RPMI8226 (cell line): ENCODE results near the gene ZNF227.
"Not testable (repeated sequence)": the region's sequence is repeated elsewhere in the genome, so short reads cannot be mapped to it uniquely, and the experiment has no call there.

Source experiments
- DNase-seq: peaks from one replicate; pipeline ENCODE4 v3.0.0-alpha.2; 2015

The ZNF227 gene

DNA sequence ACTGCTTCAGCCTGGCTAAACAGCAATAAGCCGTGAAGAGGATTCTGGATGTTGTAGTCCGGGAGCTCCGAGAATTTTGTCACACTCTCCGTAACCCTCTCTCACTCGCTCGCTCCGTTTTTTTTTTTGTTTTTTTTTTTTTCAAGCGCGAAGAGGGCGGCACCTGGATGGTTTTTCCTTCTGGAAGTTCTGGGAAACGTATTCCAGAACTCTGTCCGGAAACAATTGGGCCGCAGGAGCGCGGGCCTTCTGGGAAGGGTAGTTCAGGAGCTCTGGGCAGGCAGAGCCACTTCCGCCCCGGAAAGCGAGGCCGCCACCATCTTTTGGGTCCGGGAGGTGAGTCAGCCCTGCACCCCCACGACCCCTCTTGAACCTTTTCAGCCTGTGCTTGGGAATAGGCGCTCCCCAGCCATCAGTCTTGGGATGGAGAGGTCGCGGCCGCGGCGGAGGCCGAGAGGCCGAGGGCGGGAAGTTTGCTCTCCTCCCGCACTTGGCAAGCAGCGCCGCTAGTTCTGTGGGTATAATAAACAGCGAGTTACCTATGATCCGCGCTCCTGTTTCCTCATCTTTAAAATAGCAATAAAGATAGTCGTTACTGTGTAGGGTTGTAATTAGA is at the start of gene ZNF227:
TSS of gene ZNF227 (plus strand) at position 283 of the 616 bp plus-strand sequence. CDS start 5,261 bp downstream, outside the sequence.
- DNase-seq: peak; percentile 78

DNA sequence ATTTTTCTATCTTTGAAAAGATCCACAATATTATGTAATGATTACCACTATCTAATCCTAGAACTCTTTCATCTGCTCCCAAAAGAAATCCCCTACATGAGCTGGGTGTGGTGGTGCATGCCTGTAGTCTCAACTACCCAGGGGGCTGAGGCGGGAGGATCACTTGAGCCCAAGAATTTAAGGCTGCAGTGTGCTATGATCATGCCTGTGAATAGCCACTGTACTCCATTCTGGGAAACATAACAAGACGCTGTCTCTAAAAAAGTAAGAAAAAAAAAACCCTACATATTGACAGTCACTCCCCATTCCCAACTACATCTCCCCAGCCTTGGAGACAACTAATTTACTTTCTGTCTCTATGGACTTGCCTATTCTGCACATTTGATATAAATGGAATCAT is 48.5 kb upstream of the ZNF227 start:
- no peak for DNase-seq

DNA sequence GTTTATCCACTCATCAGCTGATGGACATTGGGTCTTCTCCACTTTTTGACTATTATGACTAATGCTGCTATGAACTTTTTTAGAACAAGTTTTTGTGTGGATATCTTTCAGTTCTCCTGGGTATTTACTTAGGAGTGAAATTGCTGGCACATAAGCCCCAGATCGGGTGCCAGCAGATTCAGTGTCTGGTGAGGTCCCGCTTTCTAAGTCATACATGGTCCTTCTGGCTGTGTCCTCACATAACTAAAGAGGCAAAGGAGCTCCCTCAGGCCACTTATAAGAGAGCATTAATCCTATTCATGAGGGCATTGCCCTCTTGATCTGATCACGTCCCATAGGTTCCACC is 48.0 kb upstream of the ZNF227 start:
- DNase-seq: no peak

DNA sequence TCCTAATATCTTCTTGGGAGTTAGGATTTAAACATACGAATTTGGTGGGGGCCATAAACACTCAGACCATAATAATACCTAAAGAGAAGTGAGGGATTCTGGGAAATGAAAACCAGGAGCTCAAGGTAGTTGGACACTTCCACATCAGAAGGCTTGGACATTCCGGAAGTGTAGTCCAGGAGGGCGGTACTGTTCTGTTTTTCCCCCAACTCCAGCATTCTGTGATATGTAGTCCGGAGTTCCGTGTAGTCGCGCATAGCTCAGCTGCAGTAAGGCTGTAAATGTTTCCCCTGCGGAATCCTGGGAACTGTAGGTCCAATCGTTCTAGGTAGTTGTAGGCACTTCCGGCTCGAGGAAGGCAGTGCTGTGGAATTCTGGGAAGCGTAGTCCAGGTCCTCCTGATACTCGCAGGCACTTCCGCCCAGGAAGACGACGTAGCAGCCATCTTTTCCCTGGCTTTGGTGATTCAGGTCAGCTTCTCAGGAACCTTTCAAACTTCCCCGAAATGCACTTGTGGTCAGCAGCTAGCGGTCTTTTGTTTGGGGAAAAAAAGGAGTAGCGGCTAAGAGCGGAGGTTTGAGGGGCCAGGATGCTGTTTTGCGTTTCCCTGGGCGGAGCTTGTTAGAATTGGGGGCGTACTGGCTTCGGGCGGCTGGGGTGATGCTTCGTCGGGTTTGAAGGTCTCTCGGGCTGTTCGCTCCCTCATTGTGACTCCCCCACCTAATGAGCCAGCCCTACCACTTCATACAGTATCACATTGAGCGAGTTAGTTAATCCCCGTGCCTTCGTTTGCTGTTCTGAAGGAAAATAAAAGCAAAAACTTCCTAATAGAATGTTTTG is 47.4 kb upstream of the ZNF227 start, which contains the start of gene ZNF226:
TSS of gene ZNF226 (plus strand) at position 428 of the 840 bp plus-strand sequence. CDS start 4,981 bp downstream, outside the sequence.
- DNase-seq: peak; percentile 91

DNA sequence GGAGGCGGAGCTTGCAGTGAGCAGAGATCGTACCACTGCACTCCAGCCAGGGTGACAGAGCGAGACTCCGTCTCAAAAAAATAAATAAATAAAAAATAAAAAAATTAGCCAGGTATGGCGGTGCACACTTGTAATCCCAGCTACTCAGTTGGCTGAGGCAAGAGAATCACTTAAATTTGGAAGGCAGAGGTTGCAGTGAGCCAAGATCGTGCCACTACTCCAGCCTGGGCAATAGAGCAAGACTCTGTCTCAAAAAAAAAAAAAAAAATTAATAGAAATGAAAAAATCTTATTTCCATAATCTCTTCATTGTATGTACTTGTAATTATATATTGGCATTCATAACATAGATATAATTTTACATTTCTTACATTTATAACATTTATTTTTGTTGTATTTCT is 41.7 kb upstream of the ZNF227 start:
- DNase-seq: not testable (repeated sequence)

DNA sequence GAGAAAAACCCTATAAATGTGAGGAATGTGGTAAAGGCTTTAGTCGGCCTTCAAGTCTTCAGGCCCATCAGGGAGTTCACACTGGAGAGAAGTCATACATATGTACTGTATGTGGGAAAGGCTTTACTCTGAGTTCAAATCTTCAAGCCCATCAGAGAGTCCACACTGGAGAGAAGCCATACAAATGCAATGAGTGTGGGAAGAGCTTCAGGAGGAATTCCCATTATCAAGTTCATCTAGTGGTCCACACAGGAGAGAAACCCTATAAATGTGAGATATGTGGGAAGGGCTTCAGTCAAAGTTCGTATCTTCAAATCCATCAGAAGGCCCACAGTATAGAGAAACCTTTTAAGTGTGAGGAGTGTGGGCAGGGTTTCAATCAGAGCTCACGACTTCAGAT is 35.7 kb upstream of the ZNF227 start:
- DNase-seq: no peak

DNA sequence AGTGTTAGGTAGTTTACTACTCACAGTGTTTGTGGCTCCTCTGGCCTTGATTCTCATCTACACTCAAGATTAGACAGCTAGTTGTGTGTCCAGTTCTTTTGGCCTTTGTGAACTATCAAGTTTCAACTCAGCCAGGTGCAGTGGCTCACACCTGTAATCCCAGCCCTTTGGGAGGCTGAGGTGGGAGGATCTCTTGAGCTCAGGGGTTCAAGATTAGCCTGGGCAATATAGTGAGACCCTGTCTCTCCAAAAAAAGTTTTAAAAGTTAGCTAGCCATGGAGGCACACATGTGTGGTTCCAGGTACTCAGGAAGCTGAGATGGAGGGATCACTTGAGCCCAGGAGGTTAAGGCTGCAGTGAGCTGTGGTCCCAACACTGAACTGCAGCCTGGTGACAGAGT is 31.4 kb upstream of the ZNF227 start:
- no peak for DNase-seq

DNA sequence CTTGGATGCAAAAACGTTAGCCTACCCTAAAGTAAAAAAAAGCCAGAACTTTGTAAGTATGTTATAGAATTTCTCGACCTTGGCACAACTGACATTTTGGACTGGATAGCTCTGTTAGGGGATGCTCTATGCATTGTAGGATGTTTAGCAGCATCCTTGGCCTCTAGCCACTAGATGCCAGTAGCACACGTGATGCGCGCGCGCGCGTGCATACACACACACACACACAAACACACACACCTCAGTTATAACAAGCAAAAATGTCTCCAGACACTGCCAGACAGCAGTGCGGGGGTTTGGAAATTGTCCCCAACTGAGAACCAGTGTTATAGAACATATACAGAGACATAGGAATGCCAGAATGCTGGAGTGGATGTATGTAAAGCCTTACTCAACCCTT is 30.2 kb upstream of the ZNF227 start:
- DNase-seq: no peak

DNA sequence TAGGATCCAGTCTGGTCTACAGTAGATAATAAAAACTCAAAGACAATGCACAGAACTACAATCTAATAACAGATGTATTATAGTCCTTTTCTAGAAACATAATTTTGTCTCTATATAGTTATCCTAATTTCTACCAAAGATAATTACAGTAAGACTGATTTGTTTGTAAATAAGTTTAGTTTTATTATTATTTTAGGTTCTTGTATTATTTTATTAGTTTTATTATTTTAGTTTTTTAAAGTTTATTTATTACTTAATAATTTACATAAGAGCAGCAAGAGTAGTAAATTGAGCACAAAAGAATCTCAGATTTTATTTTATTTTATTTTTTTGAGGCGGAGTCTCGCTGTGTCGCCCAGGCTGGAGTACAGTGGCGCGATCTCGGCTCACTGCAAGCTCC is 22.3 kb upstream of the ZNF227 start:
- DNase-seq: no peak

DNA sequence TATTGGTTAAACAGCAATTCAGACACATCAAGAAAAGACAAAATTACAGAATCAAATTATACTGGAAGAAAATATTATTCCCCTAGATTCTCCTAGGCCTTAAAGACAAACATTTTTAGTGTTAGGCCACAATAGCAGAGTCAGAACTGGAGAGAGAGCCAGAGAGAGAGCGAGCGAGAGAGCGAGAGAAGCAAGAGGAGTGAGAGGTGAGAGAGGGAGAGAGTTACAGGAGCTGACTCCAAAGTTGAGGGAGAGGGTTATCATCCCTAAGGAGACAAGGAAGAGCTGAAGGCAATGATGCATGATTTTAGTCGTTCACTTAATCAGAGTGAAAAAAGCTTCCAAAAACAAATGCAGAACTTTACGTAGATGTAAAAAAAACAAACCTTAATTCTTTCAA is 20.2 kb upstream of the ZNF227 start:
- DNase-seq: no peak

DNA sequence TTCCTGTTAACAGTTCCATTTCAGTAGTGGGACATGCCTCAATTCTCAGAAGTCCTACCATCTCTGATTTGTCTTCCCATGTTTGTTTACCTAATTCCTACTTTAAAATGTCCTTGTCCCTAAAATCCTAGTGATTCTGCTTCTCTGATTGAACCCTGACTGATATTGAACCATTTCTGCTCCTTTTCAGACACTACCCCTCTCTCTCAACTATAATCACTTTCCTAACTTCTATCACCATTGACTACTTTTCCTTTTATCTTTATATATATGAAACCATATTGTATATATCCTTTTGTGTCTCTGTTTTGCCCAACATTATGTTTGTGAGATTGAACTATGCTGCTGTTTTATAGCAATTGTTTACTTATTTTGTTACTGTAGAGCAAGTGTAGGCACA is 15.6 kb upstream of the ZNF227 start:
- no peak for DNase-seq

DNA sequence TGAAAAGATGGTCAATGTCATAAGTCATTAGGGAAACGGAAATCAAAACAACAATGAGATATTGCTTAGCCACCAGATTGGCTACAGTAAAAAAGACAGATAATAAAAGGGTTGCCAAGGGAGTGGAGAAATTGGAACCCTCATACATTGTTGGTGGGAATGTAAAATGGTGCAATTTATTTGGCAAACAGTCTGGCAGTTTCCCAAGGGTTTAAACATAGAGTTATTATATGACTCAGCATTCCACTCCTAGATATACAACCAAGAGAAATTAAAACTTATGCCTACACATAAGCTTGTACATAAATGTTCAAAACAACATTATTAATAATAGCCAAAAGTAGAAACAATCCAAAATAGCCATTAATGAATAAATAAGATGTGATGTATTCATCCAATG is 9.9 kb upstream of the ZNF227 start:
- DNase-seq: no peak

DNA sequence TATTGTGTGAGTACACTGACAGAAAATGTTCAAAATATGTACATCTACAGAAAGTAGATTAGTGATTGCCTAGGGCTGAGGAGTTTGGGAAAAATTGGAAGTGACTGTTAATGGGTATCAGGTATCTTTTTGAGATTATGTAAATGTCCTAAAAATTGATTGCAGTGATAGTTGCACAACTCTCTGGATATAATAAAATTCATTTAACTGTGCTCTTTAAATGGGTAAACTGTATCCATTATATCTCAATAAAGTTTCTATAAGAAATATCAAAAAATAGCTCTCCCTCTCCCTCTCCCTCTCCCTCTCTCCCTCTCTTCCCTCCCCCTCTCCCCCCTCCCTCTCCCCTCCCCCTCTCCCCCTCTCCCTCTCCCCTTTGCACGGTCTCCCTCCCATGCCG is 9.4 kb upstream of the ZNF227 start:
- no peak for DNase-seq

DNA sequence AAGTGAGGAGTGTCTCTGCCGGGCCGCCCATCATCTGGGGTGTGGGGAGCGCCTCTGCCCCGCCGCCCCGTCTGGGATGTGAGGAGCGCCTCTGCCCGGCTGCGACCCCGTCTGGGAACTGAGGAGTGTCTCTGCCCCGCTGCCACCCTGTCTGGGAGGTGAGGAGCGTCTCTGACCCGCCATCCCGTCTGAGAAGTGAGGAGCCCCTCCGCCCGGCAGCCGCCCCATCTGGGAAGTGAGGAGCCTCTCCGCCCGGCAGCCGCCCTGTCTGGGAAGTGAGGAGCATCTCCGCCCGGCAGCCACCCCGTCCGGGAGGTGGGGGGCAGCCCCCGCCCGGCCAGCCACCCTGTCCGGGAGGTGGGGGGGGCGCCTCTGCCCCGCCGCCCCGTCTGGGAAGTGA is 8.5 kb upstream of the ZNF227 start:
- not testable (repeated sequence) for DNase-seq

DNA sequence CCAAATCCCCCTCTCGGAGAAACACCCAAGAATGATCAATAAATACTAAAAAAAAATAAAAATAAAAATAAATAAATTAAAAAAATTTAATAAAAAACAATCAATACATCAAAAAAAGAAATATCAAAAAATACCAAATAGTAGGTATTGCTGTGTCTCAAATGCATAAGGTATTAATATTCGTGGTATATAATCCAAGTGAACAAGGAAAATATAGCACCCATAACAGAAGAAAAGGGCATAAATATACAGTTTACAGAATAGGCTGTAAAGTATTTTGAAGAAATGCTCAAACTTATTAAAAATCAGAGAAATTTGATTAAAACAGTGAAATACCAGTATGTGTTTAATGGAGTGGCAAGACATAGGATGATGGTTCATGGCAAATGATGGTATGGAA is 7.6 kb upstream of the ZNF227 start:
- DNase-seq: no peak

DNA sequence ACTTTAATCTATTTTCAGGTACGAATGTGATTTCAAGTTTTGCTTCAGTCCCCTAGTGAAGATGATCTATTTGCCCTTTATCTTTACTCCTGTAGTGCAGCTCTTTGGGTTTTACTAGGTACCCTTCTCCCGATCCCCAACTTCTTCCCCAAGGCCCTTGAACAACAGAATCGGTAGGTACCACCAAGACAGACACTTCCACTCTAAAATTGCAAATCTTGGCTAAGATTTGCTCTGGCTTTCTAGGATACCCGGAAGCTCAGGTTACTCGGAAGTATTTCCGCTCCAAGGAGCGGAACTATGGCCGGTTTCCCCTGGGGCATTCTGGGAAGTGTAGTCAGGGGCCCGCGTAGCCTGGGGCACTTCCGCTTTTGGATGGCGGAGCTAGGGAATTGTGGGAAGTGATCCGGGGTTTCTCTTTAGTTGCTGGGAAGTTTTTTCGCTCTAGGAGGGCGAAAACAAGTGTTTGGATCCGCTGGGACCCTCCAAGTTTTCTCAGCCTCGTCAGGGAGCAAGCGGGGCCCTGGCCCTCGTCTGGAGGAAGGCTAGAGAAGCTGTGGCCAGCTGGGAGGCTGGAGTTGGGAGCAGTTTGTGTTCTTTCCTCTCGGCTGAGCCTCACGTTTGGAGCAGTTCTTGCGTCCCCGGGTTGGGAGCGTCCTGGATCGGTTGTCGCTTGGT is 5.1 kb upstream of the ZNF227 start:
- peak; percentile 92 for DNase-seq

DNA sequence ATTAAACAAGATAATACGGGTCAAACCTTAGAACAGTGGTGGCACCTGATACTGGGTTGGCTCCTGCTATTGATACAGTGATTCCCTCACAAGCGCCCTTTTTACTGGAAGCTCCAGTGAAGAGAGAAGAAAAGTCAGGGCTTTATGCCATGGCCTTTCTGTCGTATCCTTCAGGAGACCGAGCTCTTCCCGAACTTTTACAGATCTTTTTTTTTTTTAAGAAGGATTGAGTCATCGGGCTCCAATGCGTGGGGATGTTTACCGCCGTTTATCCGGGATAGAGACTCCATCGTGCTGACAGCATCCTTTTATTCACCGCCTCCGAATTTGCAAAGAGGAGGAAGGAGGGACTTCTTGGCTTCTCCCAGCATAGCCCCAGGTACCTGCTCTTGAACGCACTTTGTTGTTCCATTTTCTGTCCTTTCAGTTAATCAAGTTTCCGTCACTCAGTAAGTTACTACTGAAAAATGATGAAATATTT is 574 bp downstream of the ZNF227 start:
- no peak for DNase-seq

DNA sequence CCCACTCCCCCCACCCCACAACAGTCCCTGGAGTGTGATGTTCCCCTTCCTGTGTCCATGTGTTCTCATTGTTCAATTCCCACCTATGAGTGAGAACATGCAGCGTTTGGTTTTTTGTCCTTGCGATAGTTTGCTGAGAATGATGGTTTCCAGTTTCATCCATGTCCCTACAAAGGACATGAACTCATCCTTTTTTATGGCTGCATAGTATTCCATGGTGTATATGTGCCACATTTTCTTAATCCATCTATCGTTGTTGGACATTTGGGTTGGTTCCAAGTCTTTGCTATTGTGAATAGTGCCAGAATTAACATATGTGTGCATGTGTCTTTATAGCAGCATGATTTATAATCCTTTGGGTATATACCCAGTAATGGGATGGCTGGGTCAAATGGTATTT is 7.6 kb downstream of the ZNF227 start:
- DNase-seq: not testable (repeated sequence)

DNA sequence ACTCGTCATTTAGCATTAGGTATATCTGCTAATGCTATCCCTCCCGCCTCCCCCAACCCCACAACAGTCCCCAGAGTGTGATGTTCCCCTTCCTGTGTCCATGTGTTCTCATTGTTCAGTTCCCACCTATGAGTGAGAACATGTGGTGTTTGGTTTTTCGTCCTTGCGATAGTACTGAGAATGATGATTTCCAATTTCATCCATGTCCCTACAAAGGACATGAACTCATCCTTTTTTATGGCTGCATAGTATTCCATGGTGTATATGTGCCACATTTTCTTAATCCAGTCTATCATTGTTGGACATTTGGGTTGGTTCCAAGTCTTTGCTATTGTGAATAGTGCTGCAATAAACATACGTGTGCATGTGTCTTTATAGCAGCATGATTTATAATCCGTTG is 8.4 kb downstream of the ZNF227 start:
- not testable (repeated sequence) for DNase-seq

DNA sequence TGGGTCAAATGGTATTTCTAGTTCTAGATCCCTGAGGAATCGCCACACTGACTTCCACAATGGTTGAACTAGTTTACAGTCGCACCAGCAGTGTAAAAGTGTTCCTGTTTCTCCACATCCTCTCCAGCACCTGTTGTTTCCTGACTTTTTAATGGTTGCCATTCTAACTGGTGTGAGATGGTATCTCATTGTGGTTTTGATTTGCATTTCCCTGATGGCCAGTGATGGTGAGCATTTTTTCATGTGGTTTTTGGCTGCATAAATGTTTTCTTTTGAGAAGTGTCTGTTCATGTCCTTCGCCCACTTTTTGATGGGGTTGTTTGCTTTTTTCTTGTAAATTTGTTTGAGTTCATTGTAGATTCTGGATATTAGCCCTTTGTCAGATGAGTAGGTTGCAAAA is 9.0 kb downstream of the ZNF227 start:
- DNase-seq: not testable (repeated sequence)

DNA sequence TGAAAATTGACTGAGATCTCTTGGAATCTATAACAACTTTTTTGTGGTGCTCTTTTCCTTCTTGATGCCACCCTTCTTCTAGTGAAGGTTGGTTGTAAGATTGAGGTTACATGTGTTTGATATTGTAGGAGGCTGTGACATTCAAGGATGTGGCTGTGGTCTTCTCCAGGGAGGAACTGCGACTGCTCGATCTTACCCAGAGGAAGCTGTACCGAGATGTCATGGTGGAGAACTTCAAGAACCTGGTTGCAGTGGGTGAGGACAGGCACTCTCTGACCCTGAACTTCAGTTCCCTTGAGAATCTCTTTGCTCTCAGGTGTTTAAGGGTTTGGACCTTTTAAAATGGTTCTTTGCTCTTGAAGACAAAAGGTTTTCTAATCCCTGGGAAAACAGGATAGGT is 16.0 kb downstream of the ZNF227 start:
- DNase-seq: no peak

DNA sequence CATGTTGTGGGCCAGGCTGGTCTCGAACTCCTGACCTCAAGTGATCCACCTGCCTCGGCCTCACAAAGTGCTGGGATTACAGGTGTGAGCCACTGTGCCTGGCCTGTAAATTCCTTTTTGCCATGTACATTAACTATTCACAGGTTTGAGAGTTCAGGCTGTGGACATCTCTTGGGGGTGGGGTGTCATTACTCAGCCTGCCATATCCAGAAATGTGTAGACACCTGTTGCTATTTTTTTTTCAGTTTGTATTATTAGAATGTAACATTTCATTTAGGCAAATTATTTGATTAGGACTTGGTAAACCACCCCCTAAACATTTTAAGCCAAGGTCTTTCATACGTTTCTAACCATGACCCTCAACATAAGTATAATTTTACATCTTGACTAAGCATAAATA is 20.5 kb downstream of the ZNF227 start:
- DNase-seq: no peak

DNA sequence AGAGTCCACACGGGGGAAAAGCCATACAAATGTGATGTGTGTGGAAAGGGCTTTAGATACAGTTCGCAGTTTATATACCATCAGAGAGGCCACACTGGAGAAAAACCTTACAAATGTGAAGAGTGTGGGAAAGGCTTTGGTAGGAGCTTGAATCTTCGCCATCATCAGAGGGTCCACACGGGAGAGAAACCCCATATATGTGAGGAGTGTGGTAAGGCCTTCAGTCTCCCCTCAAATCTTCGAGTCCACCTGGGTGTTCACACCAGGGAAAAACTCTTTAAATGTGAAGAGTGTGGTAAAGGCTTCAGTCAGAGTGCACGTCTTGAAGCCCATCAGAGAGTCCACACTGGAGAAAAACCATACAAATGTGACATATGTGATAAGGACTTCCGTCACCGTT is 24.1 kb downstream of the ZNF227 start:
- no peak for DNase-seq

DNA sequence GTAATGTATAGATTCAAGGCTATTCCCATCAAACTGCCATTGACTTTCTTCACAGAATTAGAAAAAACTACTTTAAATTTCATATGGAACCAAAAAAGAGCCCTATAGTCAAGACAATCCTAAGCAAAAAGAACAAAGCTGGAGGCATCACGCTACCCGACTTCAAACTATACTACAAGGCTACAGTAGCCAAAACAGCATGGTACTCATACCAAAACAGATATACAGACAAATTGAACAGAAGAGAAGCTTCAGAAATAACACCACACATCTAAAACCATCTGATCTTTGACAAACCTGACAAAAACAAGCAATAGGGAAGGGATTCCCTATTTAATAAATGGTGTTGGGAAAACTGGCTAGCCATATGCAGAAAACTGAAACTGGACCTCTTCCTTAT is 40.0 kb downstream of the ZNF227 start:
- DNase-seq: not testable (repeated sequence)
